ENCODE data around the gene TNK2. TPM values are rescaled to one million over a fixed set of nuclear protein-coding genes. Genes with fewer than 3 reads are reported as not detected.
A peak's percentile ranks its signal among the peaks of the same experiment; 100 is the strongest.
"Not testable (repeated sequence)": the region's sequence is repeated elsewhere in the genome, so short reads cannot be mapped to it uniquely, and the experiment has no call there.

Gene TNK2
- total RNA-seq, 1 donor from 2014 or later: 56.7 TPM

- DNase-seq (peak; percentile 76), ATAC-seq (peak; percentile 77 to 81)
- H3K27ac ChIP-seq: no peak overlapping the region
- TF ChIP-seq CTCF (IDR thresholded peaks at IDR 0.05): no peak
- H3K27me3 ChIP-seq (ENCODE audit: low read depth): peaks cover 2% of the 10 kb centered on the region
- intact Hi-C loops (cut with DNase I): no loop called here
- no peaks in the 10 kb centered on the region for H3K4me1 ChIP-seq
- no peak overlapping the region for H3K4me3 ChIP-seq
- H3K36me3 ChIP-seq: no peaks in the 10 kb centered on the region
- no peaks in the 10 kb centered on the region for H3K9me3 ChIP-seq
Measured at GRCh38 chr3:195829897-195830254, 78.5 kb downstream of the TNK2 start.

GRCh38 chr3:195828762-195829161 lies 79.6 kb downstream of the TNK2 start:
- no peak overlapping the region for H3K27ac ChIP-seq
- no peak for DNase-seq

GRCh38 chr3:195825857-195826804 lies 82.2 kb downstream of the TNK2 start:
- ATAC-seq: no peak
- H3K27me3 ChIP-seq (ENCODE audit: low read depth): peaks cover 3% of the 10 kb centered on the region
- intact Hi-C loops (cut with DNase I): no loop called here
- H3K9me3 ChIP-seq: no peaks in the 10 kb centered on the region
- H3K4me1 ChIP-seq: no peaks in the 10 kb centered on the region
- H3K27ac ChIP-seq: no peak overlapping the region
- DNase-seq: no peak
- H3K36me3 ChIP-seq: no peaks in the 10 kb centered on the region
- TF ChIP-seq CTCF (IDR thresholded peaks at IDR 0.05): no peak
- no peak overlapping the region for H3K4me3 ChIP-seq

More at GRCh38 chr3:195828762-195829161, 79.6 kb downstream of the TNK2 start:
- no peak for TF ChIP-seq CTCF (IDR thresholded peaks at IDR 0.05)
- no peak for ATAC-seq
- no peaks in the 10 kb centered on the region for H3K36me3 ChIP-seq
- no peak overlapping the region for H3K4me3 ChIP-seq
- no peaks in the 10 kb centered on the region for H3K9me3 ChIP-seq
- H3K4me1 ChIP-seq: no peaks in the 10 kb centered on the region
- peaks cover 3% of the 10 kb centered on the region for H3K27me3 ChIP-seq (ENCODE audit: low read depth)
- intact Hi-C loops (cut with DNase I): no loop called here

GRCh38 chr3:195825191-195825588 lies 83.2 kb downstream of the TNK2 start:
- DNase-seq (no peak), ATAC-seq (peak in 1 of 2 donors; percentile 10)
- H3K27me3 ChIP-seq (ENCODE audit: low read depth): peaks cover 3% of the 10 kb centered on the region
- H3K27ac ChIP-seq: no peak overlapping the region
- H3K36me3 ChIP-seq: no peaks in the 10 kb centered on the region
- no peak overlapping the region for H3K4me3 ChIP-seq
- TF ChIP-seq CTCF (IDR thresholded peaks at IDR 0.05): no peak
- intact Hi-C loops (cut with DNase I): no loop called here
- no peaks in the 10 kb centered on the region for H3K4me1 ChIP-seq
- no peaks in the 10 kb centered on the region for H3K9me3 ChIP-seq

GRCh38 chr3:195824425-195825190 lies 83.7 kb downstream of the TNK2 start:
- intact Hi-C loops (cut with DNase I); H3K9me3 ChIP-seq; H3K27me3 ChIP-seq (ENCODE audit: low read depth); H3K27ac ChIP-seq; DNase-seq; ATAC-seq; H3K4me3 ChIP-seq; H3K36me3 ChIP-seq; H3K4me1 ChIP-seq: not testable (repeated sequence)

Measured in lower lobe of right lung (tissue), 2 donors.